Calu3 (cell line): ENCODE results near the gene TMEM169. TPM values are rescaled to one million over a fixed set of nuclear protein-coding genes. Genes with fewer than 3 reads are reported as not detected.

Source experiments
- BruUV-seq: library from RNA; stranded (reverse); fragments of 400-500 nt; replicated peaks from 2 replicates; lab custom pipeline; 2021; lab: Mats Ljungman, UMichigan
- CTCF ChIA-PET: fragments of 300-600 bp; sonication (Branson Sonifier 250); formaldehyde crosslinking; loops from one replicate; lab custom pipeline; 2022; ENCODE audit warnings: antibody characterized with exemption; lab: Charles Lee
- DNase-seq: peaks from one replicate; pipeline ENCODE4 v3.0.0; 2022
- H3K27ac Mint-ChIP-seq: one replicate; pipeline ENCODE4 v1.8.0; 2022; ENCODE audit warnings: mixed read lengths; ENCODE audit not compliant: unreplicated experiment
- H3K27me3 Mint-ChIP-seq: one replicate; pipeline ENCODE4 v1.8.0; 2022; ENCODE audit warnings: mixed read lengths; ENCODE audit not compliant: unreplicated experiment
- H3K36me3 Mint-ChIP-seq: one replicate; pipeline ENCODE4 v1.8.0; 2022; ENCODE audit warnings: mild to moderate bottlenecking, moderate library complexity, mixed read lengths; ENCODE audit not compliant: insufficient read depth, unreplicated experiment
- H3K4me1 Mint-ChIP-seq: one replicate; pipeline ENCODE4 v1.8.0; 2022; ENCODE audit warnings: mild to moderate bottlenecking, low read depth, mixed read lengths; ENCODE audit not compliant: unreplicated experiment
- H3K4me3 Mint-ChIP-seq: one replicate; pipeline ENCODE4 v1.8.0; 2022; ENCODE audit warnings: mild to moderate bottlenecking, low read depth, moderate library complexity, mixed read lengths; ENCODE audit not compliant: unreplicated experiment
- H3K9me3 Mint-ChIP-seq: one replicate; pipeline ENCODE4 v1.8.0; 2022; ENCODE audit warnings: low read depth, mixed read lengths; ENCODE audit not compliant: unreplicated experiment
- CTCF ChIP-seq: fragments of 200-600 bp; IDR thresholded peaks from one replicate; pipeline ENCODE4 v1.8.0; 2022; ENCODE audit warnings: antibody characterized with exemption; ENCODE audit not compliant: unreplicated experiment
- intact Hi-C: fragments of 100-400 bp; cut with micrococcal nuclease; formaldehyde crosslinking; loops from one replicate; pipeline ENCODE4 v1.10.0; 2022; ENCODE audit not compliant: unreplicated experiment
- total RNA-seq: library from RNA; stranded (reverse); gene quantifications from 2 replicates; pipeline ENCODE4 v1.2.3, GENCODE V29; 2022

TMEM169 gene
- total RNA-seq, 1 experiment from 2014 or later = 9.0 TPM

- BruUV-seq = no TSS peak
- TF ChIP-seq CTCF = no peak
- no peaks in the 10 kb centered on the region for H3K9me3 Mint-ChIP-seq
- peaks cover 50% of the 10 kb centered on the region for H3K36me3 Mint-ChIP-seq
- no peak overlapping the region for H3K27ac Mint-ChIP-seq
- no peaks in the 10 kb centered on the region for H3K27me3 Mint-ChIP-seq
- H3K4me1 Mint-ChIP-seq = no peaks in the 10 kb centered on the region
- H3K4me3 Mint-ChIP-seq = no peak overlapping the region
- intact Hi-C loops = no loop called here
- no peak for DNase-seq
- CTCF ChIA-PET = no interaction called here
Observed at GRCh38 chr2:216144372-216144771, 62.7 kb downstream of the TMEM169 start.

GRCh38 chr2:216144857-216145256, 63.1 kb downstream of the TMEM169 start:
- no peak for TF ChIP-seq CTCF

GRCh38 chr2:216146573-216146972, 64.9 kb downstream of the TMEM169 start:
- no peaks in the 10 kb centered on the region for H3K9me3 Mint-ChIP-seq
- no peak overlapping the region for H3K4me3 Mint-ChIP-seq
- no peak for DNase-seq
- H3K36me3 Mint-ChIP-seq = peaks cover 49% of the 10 kb centered on the region
- no TSS peak for BruUV-seq
- H3K27me3 Mint-ChIP-seq = no peaks in the 10 kb centered on the region
- CTCF ChIA-PET = no interaction called here
- H3K4me1 Mint-ChIP-seq = no peaks in the 10 kb centered on the region
- H3K27ac Mint-ChIP-seq = no peak overlapping the region
- TF ChIP-seq CTCF = no peak
- intact Hi-C loops = no loop called here

More at GRCh38 chr2:216144857-216145256, 63.1 kb downstream of the TMEM169 start:
- CTCF ChIA-PET = no interaction called here
- Mint-ChIP-seq H3K9me3 (no peaks in the 10 kb centered on the region), H3K36me3 (peaks cover 55% of the 10 kb centered on the region), H3K4me1 (no peaks in the 10 kb centered on the region), H3K27me3 (no peaks in the 10 kb centered on the region), H3K27ac (no peak overlapping the region), H3K4me3 (no peak overlapping the region)
- BruUV-seq = no TSS peak
- no peak for DNase-seq
- intact Hi-C loops = no loop called here

GRCh38 chr2:216147172-216148131, 65.7 kb downstream of the TMEM169 start:
- Mint-ChIP-seq H3K27me3 (no peaks in the 10 kb centered on the region), H3K9me3 (no peaks in the 10 kb centered on the region), H3K36me3 (peaks cover 49% of the 10 kb centered on the region), H3K4me1 (no peaks in the 10 kb centered on the region), H3K4me3 (no peak overlapping the region), H3K27ac (no peak overlapping the region)
- CTCF ChIA-PET = no interaction called here
- BruUV-seq = no TSS peak
- no peak for DNase-seq
- no peak for TF ChIP-seq CTCF
- intact Hi-C loops = no loop called here
